GM21526 (cell line): ENCODE results near the gene KRTAP20-2.

Experiments
- ATAC-seq: cut with Tn5 transposase; IDR thresholded peaks from one replicate; pipeline ENCODE4 v1.9.1; 2021; ENCODE audit warnings: moderate library complexity; ENCODE audit not compliant: unreplicated experiment, low FRiP score

KRTAP20-2 gene

GRCh38 chr21:30672985-30673650 is 38.1 kb downstream of the KRTAP20-2 start:
- ATAC-seq: no peak

GRCh38 chr21:30674312-30674711 is 39.3 kb downstream of the KRTAP20-2 start:
- ATAC-seq: no peak

GRCh38 chr21:30676737-30677136 is 41.7 kb downstream of the KRTAP20-2 start:
- no peak for ATAC-seq

- ATAC-seq: no peak
These were observed 45.6 kb downstream of the KRTAP20-2 start for GRCh38 chr21:30680586-30680985.

- no peak for ATAC-seq
These were observed 49.5 kb downstream of the KRTAP20-2 start for GRCh38 chr21:30684506-30684905.
